HepG2 (cell line): ENCODE measurements around the gene FRS2. TPM values are rescaled to one million over a fixed set of nuclear protein-coding genes. Genes with fewer than 3 reads are reported as not detected.
A peak's percentile ranks its signal among the peaks of the same experiment; 100 is the strongest.

Experiments
- BCL3 ChIP-seq: sonication (generic); formaldehyde crosslinking; IDR thresholded peaks from 2 replicates; pipeline ENCODE4 v1.5.1; 2020; ENCODE audit warnings: mild to moderate bottlenecking, missing genetic modification reagents, moderate library complexity
- CAMTA2 ChIP-seq: sonication (generic); formaldehyde crosslinking; IDR thresholded peaks from 2 replicates; pipeline ENCODE4 v1.4.0; 2020; ENCODE audit warnings: mild to moderate bottlenecking, missing genetic modification reagents, borderline replicate concordance
- FOSL2 ChIP-seq: sonication (generic); formaldehyde crosslinking; IDR thresholded peaks from 2 replicates; pipeline ENCODE4 v1.4.0; 2020; ENCODE audit warnings: missing genetic modification reagents
- FOXM1 ChIP-seq: sonication (generic); formaldehyde crosslinking; IDR thresholded peaks from 2 replicates; pipeline ENCODE4 v1.5.0; 2020; ENCODE audit warnings: missing genetic modification reagents
- HNRNPLL ChIP-seq: fragments of 200-400 bp; formaldehyde crosslinking; IDR thresholded peaks from 2 replicates; pipeline ENCODE4 v1.6.1; 2017; ENCODE audit warnings: mild to moderate bottlenecking, low read depth, low read length; ENCODE audit not compliant: poor library complexity, severe bottlenecking
- HOXA5 ChIP-seq: sonication (generic); formaldehyde crosslinking; IDR thresholded peaks from 2 replicates; pipeline ENCODE4 v1.4.0; 2020; ENCODE audit warnings: missing genetic modification reagents
- HOXD1 ChIP-seq: sonication (generic); formaldehyde crosslinking; IDR thresholded peaks from 2 replicates; pipeline ENCODE4 v1.5.0; 2020; ENCODE audit warnings: missing genetic modification reagents
- MAFG ChIP-seq: sonication (generic); formaldehyde crosslinking; IDR thresholded peaks from 2 replicates; pipeline ENCODE4 v1.5.1; 2020; ENCODE audit warnings: mild to moderate bottlenecking, missing genetic modification reagents
- MLLT10 ChIP-seq: sonication (generic); formaldehyde crosslinking; IDR thresholded peaks from 2 replicates; pipeline ENCODE4 v1.4.0; 2020; ENCODE audit warnings: missing genetic modification reagents
- NR0B2 ChIP-seq: sonication (generic); formaldehyde crosslinking; IDR thresholded peaks from 2 replicates; pipeline ENCODE4 v1.4.0; 2020; ENCODE audit warnings: mild to moderate bottlenecking, missing genetic modification reagents
- RBFOX2 ChIP-seq: fragments of 200-400 bp; formaldehyde crosslinking; IDR thresholded peaks from 2 replicates; pipeline ENCODE4 v1.6.1; 2017; ENCODE audit warnings: low read depth, mild to moderate bottlenecking, low read length
- SMAD1 ChIP-seq: sonication (generic); formaldehyde crosslinking; IDR thresholded peaks from 2 replicates; pipeline ENCODE4 v1.4.0; 2020; ENCODE audit warnings: missing genetic modification reagents, low read depth, mild to moderate bottlenecking, borderline replicate concordance
- SOX6 ChIP-seq, 2 experiments: fragments of 450-650 bp in 1 of 2; sonication (generic) in 1 of 2; formaldehyde crosslinking in 1 of 2; IDR thresholded peaks; 2 replicates each; pipeline versions ENCODE4 v1.4.0 to v1.6.1; 2017 to 2020; ENCODE audit warnings: antibody characterized with exemption in 1 of 2, mild to moderate bottlenecking in 1 of 2, missing genetic modification reagents in 1 of 2
- SUZ12 ChIP-seq: fragments of 150-350 bp; IDR thresholded peaks from 2 replicates; pipeline ENCODE4 v1.6.1; 2014; ENCODE audit warnings: low read depth, low read length
- TCF7L2 ChIP-seq: IDR thresholded peaks from 2 replicates; pipeline ENCODE4 v1.6.1; 2011; ENCODE audit warnings: mild to moderate bottlenecking, low read depth, low read length, moderate library complexity
- TFAP4 ChIP-seq: sonication (generic); IDR thresholded peaks from 2 replicates; pipeline ENCODE4 v1.6.1; 2016; ENCODE audit warnings: low read depth, borderline replicate concordance
- ZBTB43 ChIP-seq: sonication (generic); formaldehyde crosslinking; conservative IDR thresholded peaks from 2 replicates; pipeline ENCODE4 v1.4.0; 2020; ENCODE audit warnings: missing genetic modification reagents
- ZNF589 ChIP-seq: sonication (generic); formaldehyde crosslinking; conservative IDR thresholded peaks from 2 replicates; pipeline ENCODE4 v1.8.0; 2022; ENCODE audit warnings: mild to moderate bottlenecking, moderate library complexity, missing genetic modification reagents
- ZNF691 ChIP-seq: sonication (generic); formaldehyde crosslinking; IDR thresholded peaks from 2 replicates; pipeline ENCODE4 v1.4.0; 2020; ENCODE audit warnings: missing genetic modification reagents, low read depth, mild to moderate bottlenecking, borderline replicate concordance
- ZNF724P ChIP-seq: sonication (generic); formaldehyde crosslinking; IDR thresholded peaks from 2 replicates; pipeline ENCODE4 v1.8.0; 2022; ENCODE audit warnings: missing genetic modification reagents, borderline replicate concordance
- ZNF782 ChIP-seq: sonication (generic); formaldehyde crosslinking; IDR thresholded peaks from 2 replicates; pipeline ENCODE4 v1.4.0; 2020; ENCODE audit warnings: missing genetic modification reagents, mild to moderate bottlenecking, borderline replicate concordance
- ZSCAN25 ChIP-seq: sonication (generic); formaldehyde crosslinking; IDR thresholded peaks from 2 replicates; pipeline ENCODE4 v1.8.0; 2022; ENCODE audit warnings: mild to moderate bottlenecking, missing genetic modification reagents
- polyA plus RNA-seq, 8 experiments: library from polyadenylated mRNA; depleted of rRNA in 3 of 8; stranded (reverse) in 7 of 8; unstranded in 1 of 8; fragments of >200 nt; fragmentation: Illumina TruSeq in 4 of 8; extraction: Trizol in 4 of 8; gene quantifications; 2 replicates each; pipeline versions ENCODE4 v1.2.1 to v1.2.3, GENCODE V29; 2011 to 2016; ENCODE audit warnings: low read depth in 4 of 8, missing spikeins in 1 of 8, mixed read lengths in 1 of 8; ENCODE audit not compliant: insufficient read depth in 1 of 8
- total RNA-seq, 5 experiments: library from RNA; depleted of rRNA; stranded (reverse); fragments of >200 nt; fragmentation: Illumina TruSeq; extraction: Trizol; gene quantifications; 2 replicates each; pipeline ENCODE4 v1.2.3, GENCODE V29; 2016; ENCODE audit warnings: low read depth in 1 of 5

The FRS2 gene
- total and polyA plus RNA-seq, 2 of the 13 experiments (the other 11 are each of a cell fraction or from before 2014, with no cell fraction given), result 8.3 to 16.8 TPM

GRCh38 chr12:69585189-69586062 is 115.2 kb downstream of the FRS2 start, which contains the start of gene CCT2 (continued):
- peak; percentile 97 for TF ChIP-seq NR0B2
- TF ChIP-seq TFAP4, result peak; percentile 31; the same call in 1 of the 2 replicates
- peak; percentile 90 for TF ChIP-seq HOXA5
- TF ChIP-seq MLLT10, result no peak
- TF ChIP-seq FOXM1, result peak; percentile 54; the same call in 1 of the 2 replicates
- TF ChIP-seq HNRNPLL, result peak; percentile 67
- peak; percentile 84 for TF ChIP-seq CAMTA2 (CRISPR knock-in tag)
- peak; percentile 41; the same call in 1 of the 2 replicates for TF ChIP-seq ZNF691 (CRISPR knock-in tag)
- TF ChIP-seq BCL3 (CRISPR knock-in tag), result peak; percentile 90
- TF ChIP-seq SUZ12, result no peak
- TF ChIP-seq SOX6 (IDR thresholded peaks at IDR 0.05), result no peak
- TF ChIP-seq SOX6 (CRISPR knock-in tag; IDR thresholded peaks at IDR 0.05), result peak; percentile 79
- peak; percentile 63; the same call in 1 of the 2 replicates for TF ChIP-seq ZNF782
- no peak for TF ChIP-seq ZNF589 (CRISPR knock-in tag)
- peak; percentile 97 for TF ChIP-seq RBFOX2
- TF ChIP-seq TCF7L2, result no peak
- no peak for TF ChIP-seq SMAD1 (CRISPR knock-in tag)
- TF ChIP-seq ZSCAN25 (CRISPR knock-in tag), result peak; percentile 78; the same call in 1 of the 2 replicates
- TF ChIP-seq MAFG, result no peak
- TF ChIP-seq HOXD1, result peak; percentile 90
- peak; percentile 74; the same call in 1 of the 2 replicates for TF ChIP-seq ZNF724P
- peak; percentile 38; the same call in 1 of the 2 replicates for TF ChIP-seq FOSL2 (CRISPR knock-in tag)
- peak; percentile 64 for TF ChIP-seq ZBTB43 (CRISPR knock-in tag)
